GM19193 (cell line): Measurements from ENCODE around the gene ESAM.
A peak's percentile ranks its signal among the peaks of the same experiment; 100 is the strongest.

ENCODE experiments used
- POLR2A ChIP-seq: IDR thresholded peaks from 4 replicates; pipeline ENCODE4 v1.6.1; 2011; ENCODE audit not compliant: insufficient read depth, insufficient read length; ENCODE audit errors: extremely low read depth

ESAM gene

GRCh38 chr11:124759266-124760204 lies 2.6 kb downstream of the ESAM start:
- TF ChIP-seq POLR2A, result no peak

- TF ChIP-seq POLR2A, result peak; percentile 35
Observed at GRCh38 chr11:124758355-124759265, 3.5 kb downstream of the ESAM start.

GRCh38 chr11:124757320-124757719 lies 4.8 kb downstream of the ESAM start:
- TF ChIP-seq POLR2A, result no peak

GRCh38 chr11:124756753-124757227 lies 5.3 kb downstream of the ESAM start:
- TF ChIP-seq POLR2A, result no peak

- no peak for TF ChIP-seq POLR2A
Observed at GRCh38 chr11:124756033-124756752, 5.9 kb downstream of the ESAM start.

GRCh38 chr11:124754710-124755109 lies 7.4 kb downstream of the ESAM start:
- TF ChIP-seq POLR2A, result no peak

- no peak for TF ChIP-seq POLR2A
Observed at GRCh38 chr11:124754309-124754708, 7.8 kb downstream of the ESAM start.

GRCh38 chr11:124753624-124754023 lies 8.5 kb downstream of the ESAM start:
- TF ChIP-seq POLR2A, result no peak

GRCh38 chr11:124753205-124753604 lies 8.9 kb downstream of the ESAM start:
- TF ChIP-seq POLR2A, result no peak

- TF ChIP-seq POLR2A, result no peak
Observed at GRCh38 chr11:124752471-124753102, 9.5 kb downstream of the ESAM start.

GRCh38 chr11:124751741-124752470 lies 10.2 kb downstream of the ESAM start, which contains the start of gene VSIG2:
Gene VSIG2, minus strand, starts transcription at chr11:124752255. Its CDS starts 118 bp downstream, at chr11:124752137.
- TF ChIP-seq POLR2A, result no peak

GRCh38 chr11:124751391-124751740 lies 10.7 kb downstream of the ESAM start:
- no peak for TF ChIP-seq POLR2A

- no peak for TF ChIP-seq POLR2A
Observed at GRCh38 chr11:124749912-124750311, 12.2 kb downstream of the ESAM start.
